Chondrocyte (in vitro differentiated cells): ENCODE measurements around the gene ADAMTS18. TPM values are rescaled to one million over a fixed set of nuclear protein-coding genes. Genes with fewer than 3 reads are reported as not detected.

ENCODE experiments used
- DNase-seq: peaks from one replicate; pipeline ENCODE4 v3.0.0; 2021; ENCODE audit warnings: mixed read lengths, low spot score
- H3K27ac Mint-ChIP-seq: one replicate; pipeline ENCODE4 v1.8.0; 2021; ENCODE audit warnings: mild to moderate bottlenecking, moderate library complexity, mixed read lengths; ENCODE audit not compliant: unreplicated experiment
- H3K27me3 Mint-ChIP-seq: 2 replicates; pipeline ENCODE4 v1.8.0; 2021; ENCODE audit warnings: low read depth, mixed read lengths
- H3K36me3 Mint-ChIP-seq: 2 replicates; pipeline ENCODE4 v1.8.0; 2021; ENCODE audit warnings: low read depth, mixed read lengths
- H3K4me1 Mint-ChIP-seq: 2 replicates; pipeline ENCODE4 v1.8.0; 2021; ENCODE audit warnings: low read depth, mild to moderate bottlenecking, mixed read lengths
- H3K4me3 Mint-ChIP-seq: one replicate; pipeline ENCODE4 v1.8.0; 2021; ENCODE audit warnings: mild to moderate bottlenecking, moderate library complexity, mixed read lengths; ENCODE audit not compliant: unreplicated experiment
- H3K9me3 Mint-ChIP-seq: 2 replicates; pipeline ENCODE4 v1.8.0; 2021; ENCODE audit warnings: low read depth, mixed read lengths
- CTCF ChIP-seq: fragments of 200-600 bp; sonication (generic); IDR thresholded peaks from 2 replicates; pipeline ENCODE4 v1.5.0; 2021; ENCODE audit warnings: antibody characterized with exemption, mild to moderate bottlenecking, moderate library complexity
- total RNA-seq: library from RNA; stranded (reverse); gene quantifications from 3 replicates; pipeline ENCODE4 v1.2.1, GENCODE V29; 2021

The ADAMTS18 gene
- total RNA-seq, 1 donor from 2014 or later: not detected

- TF ChIP-seq CTCF: no peak
- Mint-ChIP-seq H3K27ac (no peak overlapping the region), H3K27me3 (peaks cover 8% of the 10 kb centered on the region), H3K9me3 (peaks cover 7% of the 10 kb centered on the region), H3K36me3 (no peaks in the 10 kb centered on the region), H3K4me1 (no peaks in the 10 kb centered on the region), H3K4me3 (no peak overlapping the region)
- DNase-seq: no peak
These were observed 90.5 kb downstream of the ADAMTS18 start for GRCh38 chr16:77344341-77344740.

- peaks cover 10% of the 10 kb centered on the region for H3K27me3 Mint-ChIP-seq
- H3K36me3 Mint-ChIP-seq: no peaks in the 10 kb centered on the region
- H3K4me3 Mint-ChIP-seq: no peak overlapping the region
- H3K27ac Mint-ChIP-seq: no peak overlapping the region
- DNase-seq: no peak
- H3K4me1 Mint-ChIP-seq: peaks cover 5% of the 10 kb centered on the region
- no peaks in the 10 kb centered on the region for H3K9me3 Mint-ChIP-seq
- no peak for TF ChIP-seq CTCF
These were observed 98.2 kb downstream of the ADAMTS18 start for GRCh38 chr16:77336637-77337036.

- H3K4me3 Mint-ChIP-seq: no peak overlapping the region
These were observed 99.1 kb downstream of the ADAMTS18 start for GRCh38 chr16:77335652-77336234.

GRCh38 chr16:77332792-77333191 lies 102.0 kb downstream of the ADAMTS18 start:
- Mint-ChIP-seq H3K27me3 (peaks cover 15% of the 10 kb centered on the region), H3K4me3 (no peak overlapping the region)

More at GRCh38 chr16:77335652-77336234, 99.1 kb downstream of the ADAMTS18 start:
- no peak for TF ChIP-seq CTCF
- Mint-ChIP-seq H3K36me3 (no peaks in the 10 kb centered on the region), H3K27me3 (peaks cover 10% of the 10 kb centered on the region), H3K27ac (no peak overlapping the region), H3K9me3 (no peaks in the 10 kb centered on the region), H3K4me1 (peaks cover 5% of the 10 kb centered on the region)
- DNase-seq: no peak

More at GRCh38 chr16:77332792-77333191, 102.0 kb downstream of the ADAMTS18 start:
- no peak for TF ChIP-seq CTCF
- Mint-ChIP-seq H3K9me3 (no peaks in the 10 kb centered on the region), H3K36me3 (no peaks in the 10 kb centered on the region), H3K27ac (no peak overlapping the region), H3K4me1 (peaks cover 5% of the 10 kb centered on the region)
- DNase-seq: no peak
